Uterus (tissue), 2 donors: Measurements from ENCODE around the gene GEMIN5.

Experiments used
- CTCF ChIP-seq, 4 experiments: fragments of 200-600 bp in 2 of 4; fragments of 450-650 bp in 2 of 4; sonication (generic) in 2 of 4; IDR thresholded peaks; one replicate each; pipeline ENCODE4 v1.5.1; 2016 to 2019; ENCODE audit warnings: antibody characterized with exemption in 4 of 4, mild to moderate bottlenecking in 2 of 4, moderate library complexity in 1 of 4
- POLR2A ChIP-seq, 2 donors: fragments of 450-650 bp; IDR thresholded peaks; one replicate each; pipeline ENCODE4 v1.6.1; 2016; ENCODE audit warnings: antibody characterized with exemption in 2 of 2, mild to moderate bottlenecking in 1 of 2, moderate library complexity in 1 of 2

- TF ChIP-seq POLR2A (IDR thresholded peaks at IDR 0.05): no peak
- no peak for TF ChIP-seq CTCF (IDR thresholded peaks at IDR 0.05)
These were observed 28.2 kb upstream of the GEMIN5 start for GRCh38 chr5:154966081-154966841.
